Measurements from ENCODE around the gene PLBD2. TPM values are rescaled to one million over a fixed set of nuclear protein-coding genes. Genes with fewer than 3 reads are reported as not detected.

The PLBD2 gene
- total and polyA plus RNA-seq, 9 of the 15 experiments (the other 6 are each of a cell fraction or from before 2014, with no cell fraction given): 2.4 to 37.4 (median 6.0) TPM

DNA sequence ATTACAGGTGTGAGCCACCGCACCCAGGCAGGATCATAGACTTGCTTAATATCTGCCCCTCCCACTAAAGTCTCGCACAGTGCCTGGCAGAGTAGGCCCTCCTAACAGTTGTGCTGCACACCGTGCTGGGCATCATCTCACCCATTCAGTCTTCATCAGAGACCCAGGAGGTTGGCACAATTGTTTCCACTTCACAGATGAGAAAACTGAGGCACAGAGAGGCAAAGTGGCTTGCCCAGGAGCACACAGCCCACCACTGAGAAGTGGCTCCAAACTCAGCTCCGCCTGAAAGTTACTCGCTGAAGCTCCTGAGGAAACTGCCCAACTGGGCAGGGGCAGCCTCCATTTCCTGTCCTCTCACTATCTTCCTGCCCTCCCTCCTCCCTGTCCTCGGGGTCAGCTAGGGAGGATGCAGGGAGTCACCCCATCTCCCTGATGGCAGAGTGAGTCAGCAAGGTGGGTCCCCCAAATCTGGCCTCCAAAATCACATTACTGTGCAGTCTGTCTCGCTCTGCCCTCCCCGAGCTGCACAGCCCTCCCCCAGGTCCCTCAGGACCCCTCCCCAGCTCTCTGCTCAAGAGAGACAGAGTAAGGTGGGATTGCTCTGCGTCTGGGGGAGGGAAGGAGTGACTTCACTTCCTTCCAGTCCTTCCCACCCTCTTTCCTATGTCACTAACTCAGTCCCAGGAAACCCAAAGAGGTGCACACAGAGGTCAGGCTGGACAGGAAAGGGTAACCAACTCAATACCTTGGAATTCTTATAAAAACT lies 29.2 kb upstream of the PLBD2 start (continued):
- TF ChIP-seq, protein P1, sequence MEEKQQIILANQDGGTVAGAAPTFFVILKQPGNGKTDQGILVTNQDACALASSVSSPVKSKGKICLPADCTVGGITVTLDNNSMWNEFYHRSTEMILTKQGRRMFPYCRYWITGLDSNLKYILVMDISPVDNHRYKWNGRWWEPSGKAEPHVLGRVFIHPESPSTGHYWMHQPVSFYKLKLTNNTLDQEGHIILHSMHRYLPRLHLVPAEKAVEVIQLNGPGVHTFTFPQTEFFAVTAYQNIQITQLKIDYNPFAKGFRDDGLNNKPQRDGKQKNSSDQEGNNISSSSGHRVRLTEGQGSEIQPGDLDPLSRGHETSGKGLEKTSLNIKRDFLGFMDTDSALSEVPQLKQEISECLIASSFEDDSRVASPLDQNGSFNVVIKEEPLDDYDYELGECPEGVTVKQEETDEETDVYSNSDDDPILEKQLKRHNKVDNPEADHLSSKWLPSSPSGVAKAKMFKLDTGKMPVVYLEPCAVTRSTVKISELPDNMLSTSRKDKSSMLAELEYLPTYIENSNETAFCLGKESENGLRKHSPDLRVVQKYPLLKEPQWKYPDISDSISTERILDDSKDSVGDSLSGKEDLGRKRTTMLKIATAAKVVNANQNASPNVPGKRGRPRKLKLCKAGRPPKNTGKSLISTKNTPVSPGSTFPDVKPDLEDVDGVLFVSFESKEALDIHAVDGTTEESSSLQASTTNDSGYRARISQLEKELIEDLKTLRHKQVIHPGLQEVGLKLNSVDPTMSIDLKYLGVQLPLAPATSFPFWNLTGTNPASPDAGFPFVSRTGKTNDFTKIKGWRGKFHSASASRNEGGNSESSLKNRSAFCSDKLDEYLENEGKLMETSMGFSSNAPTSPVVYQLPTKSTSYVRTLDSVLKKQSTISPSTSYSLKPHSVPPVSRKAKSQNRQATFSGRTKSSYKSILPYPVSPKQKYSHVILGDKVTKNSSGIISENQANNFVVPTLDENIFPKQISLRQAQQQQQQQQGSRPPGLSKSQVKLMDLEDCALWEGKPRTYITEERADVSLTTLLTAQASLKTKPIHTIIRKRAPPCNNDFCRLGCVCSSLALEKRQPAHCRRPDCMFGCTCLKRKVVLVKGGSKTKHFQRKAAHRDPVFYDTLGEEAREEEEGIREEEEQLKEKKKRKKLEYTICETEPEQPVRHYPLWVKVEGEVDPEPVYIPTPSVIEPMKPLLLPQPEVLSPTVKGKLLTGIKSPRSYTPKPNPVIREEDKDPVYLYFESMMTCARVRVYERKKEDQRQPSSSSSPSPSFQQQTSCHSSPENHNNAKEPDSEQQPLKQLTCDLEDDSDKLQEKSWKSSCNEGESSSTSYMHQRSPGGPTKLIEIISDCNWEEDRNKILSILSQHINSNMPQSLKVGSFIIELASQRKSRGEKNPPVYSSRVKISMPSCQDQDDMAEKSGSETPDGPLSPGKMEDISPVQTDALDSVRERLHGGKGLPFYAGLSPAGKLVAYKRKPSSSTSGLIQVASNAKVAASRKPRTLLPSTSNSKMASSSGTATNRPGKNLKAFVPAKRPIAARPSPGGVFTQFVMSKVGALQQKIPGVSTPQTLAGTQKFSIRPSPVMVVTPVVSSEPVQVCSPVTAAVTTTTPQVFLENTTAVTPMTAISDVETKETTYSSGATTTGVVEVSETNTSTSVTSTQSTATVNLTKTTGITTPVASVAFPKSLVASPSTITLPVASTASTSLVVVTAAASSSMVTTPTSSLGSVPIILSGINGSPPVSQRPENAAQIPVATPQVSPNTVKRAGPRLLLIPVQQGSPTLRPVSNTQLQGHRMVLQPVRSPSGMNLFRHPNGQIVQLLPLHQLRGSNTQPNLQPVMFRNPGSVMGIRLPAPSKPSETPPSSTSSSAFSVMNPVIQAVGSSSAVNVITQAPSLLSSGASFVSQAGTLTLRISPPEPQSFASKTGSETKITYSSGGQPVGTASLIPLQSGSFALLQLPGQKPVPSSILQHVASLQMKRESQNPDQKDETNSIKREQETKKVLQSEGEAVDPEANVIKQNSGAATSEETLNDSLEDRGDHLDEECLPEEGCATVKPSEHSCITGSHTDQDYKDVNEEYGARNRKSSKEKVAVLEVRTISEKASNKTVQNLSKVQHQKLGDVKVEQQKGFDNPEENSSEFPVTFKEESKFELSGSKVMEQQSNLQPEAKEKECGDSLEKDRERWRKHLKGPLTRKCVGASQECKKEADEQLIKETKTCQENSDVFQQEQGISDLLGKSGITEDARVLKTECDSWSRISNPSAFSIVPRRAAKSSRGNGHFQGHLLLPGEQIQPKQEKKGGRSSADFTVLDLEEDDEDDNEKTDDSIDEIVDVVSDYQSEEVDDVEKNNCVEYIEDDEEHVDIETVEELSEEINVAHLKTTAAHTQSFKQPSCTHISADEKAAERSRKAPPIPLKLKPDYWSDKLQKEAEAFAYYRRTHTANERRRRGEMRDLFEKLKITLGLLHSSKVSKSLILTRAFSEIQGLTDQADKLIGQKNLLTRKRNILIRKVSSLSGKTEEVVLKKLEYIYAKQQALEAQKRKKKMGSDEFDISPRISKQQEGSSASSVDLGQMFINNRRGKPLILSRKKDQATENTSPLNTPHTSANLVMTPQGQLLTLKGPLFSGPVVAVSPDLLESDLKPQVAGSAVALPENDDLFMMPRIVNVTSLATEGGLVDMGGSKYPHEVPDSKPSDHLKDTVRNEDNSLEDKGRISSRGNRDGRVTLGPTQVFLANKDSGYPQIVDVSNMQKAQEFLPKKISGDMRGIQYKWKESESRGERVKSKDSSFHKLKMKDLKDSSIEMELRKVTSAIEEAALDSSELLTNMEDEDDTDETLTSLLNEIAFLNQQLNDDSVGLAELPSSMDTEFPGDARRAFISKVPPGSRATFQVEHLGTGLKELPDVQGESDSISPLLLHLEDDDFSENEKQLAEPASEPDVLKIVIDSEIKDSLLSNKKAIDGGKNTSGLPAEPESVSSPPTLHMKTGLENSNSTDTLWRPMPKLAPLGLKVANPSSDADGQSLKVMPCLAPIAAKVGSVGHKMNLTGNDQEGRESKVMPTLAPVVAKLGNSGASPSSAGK (IDR thresholded peaks at IDR 0.05): no peak
- no peak for TF ChIP-seq CBFB (CRISPR knock-in tag; IDR thresholded peaks at IDR 0.05)
- no peak for TF ChIP-seq CHD2 (IDR thresholded peaks at IDR 0.05; ENCODE audit: low read depth, low read length)
- TF ChIP-seq SMAD1 (IDR thresholded peaks at IDR 0.05; ENCODE audit: low read depth, low read length, partially characterized antibody): no peak
- peak; percentile 60 for TF ChIP-seq RBM25 (IDR thresholded peaks at IDR 0.05; ENCODE audit: low read depth, low read length, severe bottlenecking)
- no peak for TF ChIP-seq SRSF7 (optimal IDR thresholded peaks at IDR 0.05; ENCODE audit: low read depth, low read length)
- TF ChIP-seq, protein P2, sequence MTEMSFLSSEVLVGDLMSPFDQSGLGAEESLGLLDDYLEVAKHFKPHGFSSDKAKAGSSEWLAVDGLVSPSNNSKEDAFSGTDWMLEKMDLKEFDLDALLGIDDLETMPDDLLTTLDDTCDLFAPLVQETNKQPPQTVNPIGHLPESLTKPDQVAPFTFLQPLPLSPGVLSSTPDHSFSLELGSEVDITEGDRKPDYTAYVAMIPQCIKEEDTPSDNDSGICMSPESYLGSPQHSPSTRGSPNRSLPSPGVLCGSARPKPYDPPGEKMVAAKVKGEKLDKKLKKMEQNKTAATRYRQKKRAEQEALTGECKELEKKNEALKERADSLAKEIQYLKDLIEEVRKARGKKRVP (CRISPR knock-in tag; IDR thresholded peaks at IDR 0.05): no peak
- no peak for TF ChIP-seq ZNF41 (CRISPR knock-in tag; conservative IDR thresholded peaks at IDR 0.05)
- TF ChIP-seq ZNF589 (CRISPR knock-in tag; IDR thresholded peaks at IDR 0.05; ENCODE audit: low read depth): no peak
- TF ChIP-seq ZNF586 (CRISPR knock-in tag; conservative IDR thresholded peaks at IDR 0.05): no peak

Measured in K562 (cell line).